Activated naive CD4-positive, alpha-beta T cell (primary cell): Measurements from ENCODE around the gene TYRP1.

Experiments used
- DNase-seq, 4 experiments: peaks; one replicate each; lab custom pipeline; 2025; lab: John Stamatoyannopoulos, UW

The TYRP1 gene

DNA sequence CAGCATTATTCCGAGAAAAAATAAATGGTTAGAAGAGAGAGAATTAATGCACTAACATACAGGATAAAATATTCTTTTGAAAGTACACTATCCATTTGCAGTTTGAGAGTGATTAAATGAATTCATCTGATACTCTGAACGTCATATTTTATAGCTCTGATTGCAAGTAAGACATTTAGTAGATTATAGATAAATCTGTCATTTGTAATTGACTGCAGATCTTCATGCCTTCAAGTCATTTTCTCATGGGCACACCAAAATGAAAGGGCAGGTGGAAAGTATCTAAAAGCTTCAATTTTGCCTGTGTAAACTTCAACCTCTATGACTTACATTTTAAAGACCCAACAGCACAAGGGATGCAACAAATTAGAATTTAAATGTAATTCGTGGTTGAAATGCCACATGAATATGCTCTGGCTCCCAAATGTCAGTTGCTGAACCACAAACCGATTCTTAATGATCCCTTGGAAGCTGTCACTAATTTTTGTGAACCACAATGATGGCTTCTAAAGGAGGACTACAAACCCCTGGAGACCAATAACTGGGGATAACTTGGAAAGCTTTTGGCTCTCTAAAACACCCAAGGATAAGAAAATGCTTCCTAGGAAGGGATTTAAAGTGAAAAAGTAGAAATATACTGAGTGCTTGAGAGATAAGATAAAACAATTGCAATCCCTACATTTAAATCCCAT, 3.9 kb downstream of the TYRP1 start:
- DNase-seq: no peak

DNA sequence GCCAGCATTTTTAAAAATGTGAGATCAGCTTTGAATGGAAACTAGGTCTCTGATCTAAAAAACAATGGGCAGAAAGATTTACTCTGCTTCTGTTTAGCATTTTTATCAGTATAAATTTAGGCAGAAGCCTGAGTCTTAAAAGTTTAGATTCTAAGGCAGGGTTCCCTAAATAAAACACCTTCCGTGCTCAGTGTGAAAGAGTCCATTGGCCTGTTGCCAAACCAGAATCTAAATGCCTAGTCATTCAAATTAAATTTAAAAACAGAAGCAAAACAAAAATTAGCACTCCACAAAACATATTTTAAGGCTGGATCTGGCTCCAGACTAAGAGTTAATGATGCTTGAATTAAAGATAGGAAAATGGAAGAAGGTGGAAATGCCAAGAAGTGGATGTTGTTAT, 4.5 kb downstream of the TYRP1 start:
- no peak for DNase-seq

DNA sequence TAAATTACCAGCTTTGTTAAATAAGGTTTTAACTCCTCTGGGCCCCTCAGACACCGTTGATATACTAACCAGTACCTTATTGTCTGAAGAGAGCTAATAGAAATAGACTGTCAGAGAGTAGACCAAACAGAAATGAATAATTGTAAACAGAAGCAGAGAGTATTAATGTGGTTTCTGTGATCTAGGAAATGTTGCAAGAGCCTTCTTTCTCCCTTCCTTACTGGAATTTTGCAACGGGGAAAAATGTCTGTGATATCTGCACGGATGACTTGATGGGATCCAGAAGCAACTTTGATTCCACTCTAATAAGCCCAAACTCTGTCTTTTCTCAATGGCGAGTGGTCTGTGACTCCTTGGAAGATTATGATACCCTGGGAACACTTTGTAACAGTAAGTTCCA, 5.1 kb downstream of the TYRP1 start:
- DNase-seq: no peak

DNA sequence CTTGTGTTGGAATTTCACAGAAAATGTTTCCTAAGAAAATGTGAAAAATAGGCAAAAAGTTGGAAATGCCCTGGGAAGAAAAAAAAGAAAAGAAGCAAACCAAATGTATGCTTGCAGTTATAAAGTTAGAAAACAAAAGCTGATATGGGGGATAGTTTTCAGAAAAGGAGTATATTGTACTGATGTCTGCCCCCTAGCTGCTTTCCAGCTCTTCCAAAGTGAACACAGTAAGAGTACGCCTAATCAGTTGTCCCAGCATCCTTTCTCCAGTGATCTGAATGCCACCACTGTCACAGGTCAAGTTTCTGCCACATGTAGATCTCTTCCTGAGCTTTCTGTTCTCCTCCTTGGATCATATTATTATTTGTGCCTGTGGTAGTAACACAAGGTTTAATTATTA, 5.8 kb downstream of the TYRP1 start:
- DNase-seq: no peak

DNA sequence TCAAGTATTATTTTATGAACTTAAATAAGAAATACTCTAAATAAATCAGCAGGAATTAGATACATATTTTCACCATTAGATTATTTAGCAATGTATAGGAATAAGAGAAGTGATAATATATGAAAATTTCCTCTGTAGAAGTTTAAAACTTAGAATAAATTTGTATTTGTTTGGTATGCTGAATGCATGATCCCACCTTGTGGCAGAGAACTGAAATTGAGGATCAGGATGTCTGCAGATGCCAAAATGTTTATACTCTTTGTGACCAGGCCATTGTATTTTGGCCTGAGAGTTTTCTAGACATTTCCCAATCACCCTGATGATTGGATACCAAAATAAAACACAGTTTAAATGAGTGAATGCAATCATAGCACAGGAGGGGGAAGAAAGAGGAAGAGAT, 6.3 kb downstream of the TYRP1 start:
- no peak for DNase-seq

DNA sequence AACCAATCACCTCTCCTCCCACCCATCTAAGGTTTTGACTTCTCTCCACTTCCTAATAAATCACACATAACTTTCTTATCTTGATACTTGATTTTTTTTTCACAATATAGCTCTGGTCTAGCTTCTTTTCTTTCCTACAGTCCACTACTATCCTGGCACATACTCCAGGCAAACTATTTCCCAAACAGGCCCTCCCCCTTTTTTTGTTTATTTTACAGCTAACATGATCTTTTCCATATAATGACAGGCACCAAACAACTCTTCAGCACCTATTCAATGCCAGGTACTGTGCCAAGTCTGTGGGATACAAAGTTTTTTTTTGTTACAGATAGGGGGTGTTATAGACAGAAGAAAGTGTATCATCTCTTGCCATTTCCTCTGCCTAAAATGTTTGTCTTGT, 7.9 kb downstream of the TYRP1 start:
- no peak for DNase-seq

DNA sequence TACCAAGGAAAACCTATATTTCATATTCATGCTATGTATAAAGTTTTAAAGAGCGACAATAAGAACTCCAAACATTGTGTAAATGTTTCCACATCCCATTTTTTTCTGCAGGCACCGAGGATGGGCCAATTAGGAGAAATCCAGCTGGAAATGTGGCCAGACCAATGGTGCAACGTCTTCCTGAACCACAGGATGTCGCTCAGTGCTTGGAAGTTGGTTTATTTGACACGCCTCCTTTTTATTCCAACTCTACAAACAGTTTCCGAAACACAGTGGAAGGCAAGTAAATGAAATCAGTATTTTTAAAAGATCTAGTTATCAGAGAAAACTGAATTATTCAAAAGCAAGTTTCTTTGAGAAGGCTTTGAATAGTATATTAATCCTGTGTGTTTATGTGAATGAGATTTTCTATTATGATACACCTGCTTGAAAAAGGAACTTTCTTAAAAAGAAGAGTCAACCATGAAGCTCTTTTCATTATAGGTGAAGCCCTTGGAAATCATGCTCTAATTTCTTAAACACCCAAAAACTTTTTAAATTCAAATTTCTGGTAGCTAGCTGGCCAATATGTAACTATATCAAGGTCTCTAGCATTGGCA, 9.1 kb downstream of the TYRP1 start:
- DNase-seq: no peak

DNA sequence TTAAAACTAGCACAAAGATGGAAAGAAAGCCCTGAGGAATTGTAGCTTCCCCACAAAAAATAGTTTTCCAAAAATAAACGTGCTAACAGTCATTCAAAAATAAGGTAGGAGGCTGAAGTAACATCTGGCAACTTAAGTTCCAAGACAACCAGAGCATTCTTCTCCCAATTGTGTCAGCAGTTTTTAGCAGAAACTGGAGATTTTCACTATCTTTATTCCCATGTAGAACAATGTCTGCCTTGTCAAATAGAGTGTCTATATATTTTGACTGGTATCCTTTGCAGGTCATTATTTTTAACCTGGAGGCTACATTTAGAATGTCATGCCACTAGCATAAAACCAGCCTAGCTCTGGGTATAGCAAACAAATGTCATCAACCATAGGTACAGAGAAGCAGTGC, 10.8 kb downstream of the TYRP1 start:
- DNase-seq: no peak

DNA sequence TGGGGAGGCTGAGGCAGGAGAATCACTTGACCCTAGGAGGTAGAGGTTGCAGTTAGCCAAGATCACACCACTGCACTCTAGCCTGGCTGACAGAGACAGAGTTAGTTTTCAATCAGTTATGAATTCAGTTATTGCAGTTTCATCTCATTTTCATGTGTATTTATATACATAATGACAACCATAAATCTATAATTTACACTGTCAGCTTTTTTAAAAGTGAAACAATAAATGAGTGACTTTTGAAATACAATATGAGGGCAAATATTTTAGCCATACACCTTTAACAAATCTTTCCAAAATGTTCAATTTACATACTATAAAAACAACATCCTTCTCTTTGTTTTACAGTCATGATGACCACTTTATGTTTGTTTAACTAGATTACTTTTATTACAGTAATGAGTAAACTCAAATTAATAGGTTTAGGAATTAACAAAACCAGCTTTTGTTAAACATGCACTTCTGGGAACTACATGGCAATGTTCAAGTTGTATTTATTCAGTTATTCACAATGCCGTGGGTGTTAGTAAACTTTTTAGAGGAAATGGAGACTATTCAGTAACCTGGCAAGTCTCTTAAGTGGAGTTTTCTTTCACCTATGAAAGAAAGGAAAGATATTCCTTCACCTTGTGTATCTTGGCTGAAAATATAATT, 12.7 kb downstream of the TYRP1 start:
- no peak for DNase-seq

DNA sequence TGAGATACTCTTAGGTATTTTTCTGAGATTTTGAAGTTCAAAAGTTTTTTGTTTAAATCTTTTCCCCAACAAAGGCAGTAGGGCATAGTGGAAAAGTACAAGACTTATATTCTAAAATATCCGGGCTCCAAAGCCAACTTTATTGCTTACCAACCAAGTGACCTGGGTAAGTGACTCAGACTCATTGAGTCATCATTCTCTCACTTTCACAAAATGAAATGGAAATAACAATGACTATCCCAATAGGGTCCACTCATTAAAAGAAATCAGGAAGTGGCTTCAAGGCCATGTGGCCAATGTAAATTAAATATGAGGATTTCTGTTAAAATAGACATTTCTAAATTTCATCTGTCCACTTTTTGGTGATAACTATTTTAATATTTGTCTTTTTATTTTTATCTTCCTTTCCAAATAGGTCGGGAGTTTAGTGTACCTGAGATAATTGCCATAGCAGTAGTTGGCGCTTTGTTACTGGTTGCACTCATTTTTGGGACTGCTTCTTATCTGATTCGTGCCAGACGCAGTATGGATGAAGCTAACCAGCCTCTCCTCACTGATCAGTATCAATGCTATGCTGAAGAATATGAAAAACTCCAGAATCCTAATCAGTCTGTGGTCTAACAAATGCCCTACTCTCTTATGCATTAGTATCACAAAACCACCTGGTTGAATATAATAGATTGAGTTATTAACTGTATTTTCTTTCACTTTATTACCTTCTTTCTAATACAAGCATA, 15.5 kb downstream of the TYRP1 start:
- no peak for DNase-seq

DNA sequence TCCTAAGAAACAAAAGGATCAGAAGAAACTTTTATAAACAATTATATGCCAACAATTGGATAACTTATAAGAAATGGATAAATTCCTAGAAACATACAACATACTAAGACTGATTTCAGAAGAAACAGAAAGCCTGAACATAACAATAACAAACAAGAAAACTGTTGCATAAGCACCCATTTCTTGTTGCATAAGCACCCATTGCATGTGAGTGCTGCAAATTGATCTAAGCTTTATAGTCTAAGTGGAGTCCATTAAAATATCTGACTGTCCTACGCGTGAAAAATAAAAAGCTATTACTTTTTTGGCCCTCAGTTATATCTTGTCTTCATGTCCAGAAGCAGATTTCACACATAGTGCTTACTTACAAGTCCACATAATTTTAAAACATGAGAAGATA, 19.3 kb downstream of the TYRP1 start:
- no peak for DNase-seq

DNA sequence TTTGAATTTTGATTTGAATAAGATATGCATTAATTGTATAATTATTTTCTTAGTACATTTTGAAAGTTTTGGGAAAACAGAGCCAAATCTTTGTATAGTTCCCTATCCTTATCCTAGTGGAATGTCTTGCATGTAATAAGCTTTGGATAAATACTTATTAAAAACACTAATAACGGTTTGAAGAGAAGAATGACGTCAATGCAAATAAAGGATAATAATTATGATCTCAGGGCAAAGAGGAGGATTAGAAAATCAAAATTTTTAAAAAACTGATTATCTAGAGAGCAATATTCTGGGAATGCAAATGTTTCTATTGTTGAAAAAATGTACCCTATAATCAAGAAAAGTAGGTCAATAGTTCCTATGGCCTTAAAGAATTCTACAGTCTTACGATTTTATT, 22.1 kb downstream of the TYRP1 start:
- DNase-seq: no peak

DNA sequence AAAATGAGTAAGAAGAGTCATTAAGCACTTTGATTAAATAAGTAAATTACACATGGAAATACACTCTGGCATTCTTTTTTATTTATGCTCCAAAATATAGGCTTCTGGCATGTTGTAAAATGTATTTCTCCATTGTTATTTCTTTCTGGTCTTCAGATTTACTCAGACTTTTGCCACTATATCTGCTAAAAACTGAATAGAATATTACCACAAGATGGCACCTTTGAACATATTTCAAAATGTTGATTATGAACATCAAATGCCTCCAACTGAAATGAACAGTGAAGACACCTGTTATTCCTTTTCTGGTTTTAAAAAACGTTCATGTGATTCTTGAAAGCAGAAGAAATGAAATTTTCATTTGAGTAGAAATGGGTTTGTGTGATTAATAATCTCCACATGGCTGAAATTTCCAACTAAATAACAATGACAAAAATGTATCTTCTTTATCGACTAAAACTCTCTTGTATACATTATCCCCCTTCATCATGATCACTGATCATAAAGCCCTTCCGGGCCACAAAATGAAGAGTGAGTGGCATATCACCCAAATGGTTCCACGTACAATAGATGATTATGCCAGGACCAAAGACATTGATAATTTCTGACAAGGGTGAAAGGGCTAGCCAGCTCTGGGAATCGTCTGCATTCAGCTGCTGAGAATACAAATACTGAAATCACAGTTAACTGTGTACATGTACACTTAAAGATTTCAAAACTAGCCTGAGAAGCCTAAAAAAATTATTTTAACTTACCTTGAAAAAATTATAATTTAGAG, 23.8 kb downstream of the TYRP1 start:
- DNase-seq: no peak

DNA sequence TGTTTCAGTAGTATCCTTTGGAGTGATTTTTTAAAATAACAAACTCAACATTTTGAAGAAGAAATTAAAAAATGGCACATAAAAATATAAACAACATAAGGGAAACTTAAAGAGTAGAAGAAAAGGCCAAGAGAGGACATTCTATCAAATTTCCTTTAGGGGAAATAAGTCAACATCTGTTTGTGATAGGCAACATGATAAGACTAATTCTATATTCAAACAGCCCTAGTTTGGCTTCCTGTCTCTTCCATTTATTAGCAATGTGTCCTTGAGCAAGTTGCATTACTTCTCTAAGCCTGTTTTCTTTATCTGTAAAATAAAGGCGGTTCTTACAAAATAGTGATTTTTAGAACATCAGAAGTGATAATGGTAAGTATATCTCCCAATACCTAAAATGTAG, 24.7 kb downstream of the TYRP1 start:
- DNase-seq: no peak

DNA sequence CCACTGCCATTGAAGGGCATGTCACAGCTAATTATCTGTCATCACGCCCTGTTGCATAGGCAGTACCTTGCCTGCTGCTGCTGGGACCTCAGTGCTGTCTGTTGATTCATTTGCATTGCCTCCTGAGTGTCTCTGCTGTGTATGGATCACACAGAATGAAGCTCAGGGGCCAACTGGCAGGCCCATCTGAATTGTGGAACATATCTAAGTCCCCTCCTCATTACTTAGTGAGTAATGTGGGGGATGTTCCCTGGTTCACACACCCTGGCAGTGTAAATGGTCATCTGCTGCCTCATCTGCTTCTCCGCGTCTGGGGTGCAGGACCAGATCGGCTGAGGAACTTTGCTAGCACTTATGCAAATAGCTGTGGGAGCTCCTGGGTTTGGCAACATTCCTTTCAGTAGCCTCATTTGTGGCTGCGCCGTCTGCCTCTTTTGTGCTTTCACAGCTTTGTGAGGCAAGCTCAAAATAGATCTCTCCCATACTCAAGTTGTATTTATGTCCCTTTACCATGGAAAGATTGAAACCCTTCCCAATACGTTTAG, 25.4 kb downstream of the TYRP1 start:
- no peak for DNase-seq

DNA sequence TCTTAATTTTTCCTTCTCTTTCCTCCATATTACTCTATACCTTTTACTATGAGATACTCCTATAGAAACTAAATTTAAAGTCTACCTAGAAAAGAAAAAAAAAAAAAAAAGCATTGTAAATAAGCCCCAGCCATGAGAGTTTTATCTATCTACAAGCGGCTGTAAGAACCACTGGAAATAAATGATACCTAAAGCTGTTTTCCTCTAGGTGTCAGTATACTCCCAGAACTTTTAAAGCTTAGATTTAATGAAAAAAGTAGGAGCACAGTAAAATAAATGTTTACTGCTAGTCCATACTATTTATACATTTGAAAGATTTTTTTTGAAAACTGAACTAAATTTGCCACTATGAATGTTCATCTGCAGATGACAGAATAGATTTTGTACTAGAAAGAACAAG, 26.2 kb downstream of the TYRP1 start:
- DNase-seq: no peak

DNA sequence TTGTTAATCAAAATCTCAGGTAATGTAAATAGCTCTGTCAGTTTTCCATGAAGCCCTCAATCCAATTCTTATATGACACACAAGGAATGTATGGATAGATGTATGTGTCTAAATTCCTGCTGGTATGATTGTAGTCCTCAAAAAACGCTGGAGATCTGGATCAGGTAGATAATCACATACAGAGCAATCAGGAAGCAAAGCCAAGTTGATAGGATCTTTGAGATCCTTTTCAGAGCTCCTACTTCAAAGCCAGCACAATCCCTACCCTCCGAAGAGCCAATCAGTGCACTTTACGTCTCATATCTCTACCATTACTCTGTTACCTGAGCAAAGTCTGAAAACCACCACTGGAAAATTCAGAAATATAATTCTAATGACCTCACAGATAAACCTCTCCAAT, 27.4 kb downstream of the TYRP1 start:
- DNase-seq: no peak

DNA sequence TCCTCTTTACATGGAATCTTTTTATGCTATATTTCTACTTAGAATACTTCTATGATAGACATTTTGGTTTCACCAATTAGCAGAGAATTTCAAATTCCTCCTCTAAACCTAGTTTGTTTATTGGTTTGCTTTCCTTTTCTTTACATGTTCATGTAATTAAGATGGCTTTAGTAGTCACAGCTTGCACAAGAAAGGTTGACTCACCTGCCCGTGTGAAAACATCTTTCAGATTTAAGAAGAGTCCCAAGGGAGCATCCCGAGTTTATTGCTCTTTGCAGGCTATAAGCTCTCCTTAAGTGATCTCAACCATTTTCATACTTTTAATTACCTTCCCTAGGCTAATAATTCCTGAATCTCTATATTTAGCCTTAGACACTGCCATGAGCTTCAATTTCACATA, 28.9 kb downstream of the TYRP1 start:
- no peak for DNase-seq

DNA sequence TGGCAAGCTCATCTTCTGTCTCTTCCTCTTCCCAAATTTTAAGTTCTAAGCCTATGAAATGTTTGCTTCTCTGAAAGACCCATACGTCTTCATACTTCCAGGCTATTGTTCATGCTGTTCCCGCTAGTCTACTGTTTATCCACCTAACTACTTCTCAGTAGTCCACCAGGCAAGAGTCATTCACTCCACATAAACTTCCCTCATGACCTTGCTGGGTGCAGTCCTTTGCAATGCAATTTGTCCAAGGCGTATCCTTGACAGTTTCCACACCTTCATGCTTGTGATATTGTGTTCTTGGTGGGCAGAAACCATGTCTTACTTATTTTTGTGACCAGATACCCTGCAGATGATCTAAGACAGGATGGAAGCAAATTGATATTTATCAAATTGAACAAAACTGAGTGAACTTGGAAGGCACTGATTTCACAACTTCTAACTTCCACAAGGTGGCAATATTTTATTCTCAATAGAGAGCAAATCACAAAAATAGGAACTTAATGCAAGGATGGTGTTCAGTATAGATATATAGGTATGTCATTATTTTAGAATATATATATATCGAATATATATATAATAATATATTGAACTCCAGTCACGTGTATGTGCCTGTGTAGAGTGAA, 30.3 kb downstream of the TYRP1 start:
- DNase-seq: no peak

DNA sequence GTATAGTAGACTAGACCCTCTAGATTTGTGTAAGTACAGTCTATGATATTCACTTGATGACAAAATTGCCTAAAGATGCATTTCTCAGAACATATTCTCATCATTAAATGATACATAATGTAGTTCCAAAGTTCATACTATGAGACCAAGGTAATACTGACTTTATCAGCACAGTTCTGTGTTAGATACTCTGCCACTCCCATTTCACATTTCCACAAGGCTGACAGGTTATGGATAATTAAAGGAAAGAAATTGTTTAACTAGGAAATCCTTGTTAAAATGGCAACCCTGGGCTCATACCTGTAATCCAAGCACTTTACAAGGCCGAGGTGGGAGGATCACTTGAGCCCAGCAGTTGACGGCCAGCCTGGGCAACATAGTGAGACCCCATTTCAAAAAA, 33.6 kb downstream of the TYRP1 start:
- DNase-seq: no peak

DNA sequence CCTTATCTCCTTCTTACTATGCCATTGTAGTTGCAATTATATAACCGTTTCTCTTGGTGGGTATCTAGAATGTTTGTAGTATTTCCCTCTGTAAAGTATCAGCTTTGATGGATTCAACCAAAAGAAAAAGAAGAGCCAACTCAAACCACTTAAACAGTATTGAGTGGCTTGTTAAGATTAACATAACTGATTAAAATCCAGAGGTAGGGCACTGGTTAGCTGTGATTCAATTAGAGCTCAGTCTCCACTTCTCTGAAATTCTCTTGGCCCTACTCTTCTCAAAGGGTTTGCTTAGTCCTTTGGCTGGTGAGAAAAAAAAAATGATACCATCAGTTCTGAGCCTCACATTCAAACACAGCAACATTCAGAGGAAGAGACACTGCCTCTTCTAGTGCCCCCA, 37.0 kb downstream of the TYRP1 start:
- DNase-seq: no peak

DNA sequence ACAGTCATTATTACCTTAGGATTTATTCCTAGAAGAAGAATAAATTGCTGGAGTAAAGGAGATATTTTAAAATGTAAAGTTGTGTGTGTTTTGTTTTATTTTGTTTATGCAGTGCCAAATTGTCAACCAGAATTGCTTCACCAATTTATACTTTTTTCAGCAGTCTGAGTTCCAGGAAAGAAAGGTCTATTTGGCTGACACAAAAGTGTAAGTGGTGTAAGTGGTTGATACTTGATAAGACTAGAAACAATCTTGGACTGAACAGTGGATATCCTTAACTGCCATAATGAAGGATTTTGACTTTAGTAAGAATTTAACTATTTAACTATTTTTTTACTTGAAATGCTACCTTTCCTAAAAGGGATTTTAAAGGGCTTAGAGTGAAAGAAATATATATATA, 37.7 kb downstream of the TYRP1 start:
- DNase-seq: no peak
